GM19395 (cell line): Measurements from ENCODE around the gene JMJD1C.

Experiments
- ATAC-seq: cut with Tn5 transposase; IDR thresholded peaks from one replicate; pipeline ENCODE4 v1.9.1; 2021; ENCODE audit warnings: mild to moderate bottlenecking, moderate library complexity; ENCODE audit not compliant: unreplicated experiment

JMJD1C gene

DNA sequence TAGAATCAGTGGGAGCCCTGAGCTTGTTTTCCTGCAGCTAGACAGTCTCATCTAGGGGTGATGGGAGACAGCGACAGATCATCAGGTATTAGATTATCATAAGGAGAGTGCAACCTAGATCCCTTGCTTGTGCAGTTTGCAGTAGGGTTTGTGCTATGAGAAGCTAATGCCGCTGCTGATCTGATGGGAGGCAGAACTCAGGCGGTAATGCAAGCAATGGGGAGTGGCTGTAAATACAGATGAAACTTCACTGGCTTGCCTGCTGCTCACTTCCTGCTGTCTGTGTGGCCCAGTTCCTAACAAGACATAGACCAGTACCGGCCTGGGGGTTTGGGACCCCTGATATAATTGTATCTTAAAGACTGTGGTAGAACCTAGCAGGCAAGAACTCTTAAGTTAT, 315.0 kb downstream of the JMJD1C start:
- no peak for ATAC-seq

DNA sequence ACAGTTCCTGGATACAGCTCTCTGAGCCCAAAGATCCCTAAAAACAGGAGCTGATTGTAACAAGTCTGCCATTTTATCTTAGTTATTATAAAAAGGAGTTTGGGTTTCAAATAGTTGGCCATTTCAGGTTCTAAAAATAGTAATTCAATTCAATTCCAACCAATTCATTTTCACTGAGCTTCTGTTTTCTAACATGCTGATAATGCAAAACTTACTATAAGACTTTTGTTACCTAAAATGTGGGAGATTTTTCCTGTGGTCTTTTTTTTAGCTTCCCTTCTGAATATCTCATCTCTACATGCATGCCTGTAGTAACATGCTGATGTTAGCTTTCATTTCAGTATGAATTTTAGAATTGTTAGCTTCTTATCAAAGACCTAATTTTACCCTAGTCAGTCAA, 319.3 kb downstream of the JMJD1C start:
- ATAC-seq, result no peak

DNA sequence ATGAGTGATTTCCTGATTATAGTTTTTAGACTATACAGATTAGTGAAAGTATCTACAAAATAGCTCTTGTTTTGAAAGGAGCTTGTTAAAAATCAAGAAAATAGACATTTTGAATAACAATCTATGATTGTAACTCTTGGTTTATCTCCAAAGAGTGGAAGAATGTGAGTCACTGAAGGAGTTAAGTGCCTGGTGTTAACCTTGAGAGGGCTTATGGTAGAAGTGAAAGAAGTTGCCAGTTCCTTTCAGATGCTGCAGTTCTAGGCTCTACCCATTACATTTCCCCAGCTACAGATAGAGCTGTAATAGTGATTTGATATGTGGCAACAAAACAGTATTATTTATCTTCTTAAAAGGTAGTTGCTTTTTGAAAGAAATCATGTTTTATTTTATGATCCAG, 320.0 kb downstream of the JMJD1C start:
- no peak for ATAC-seq

DNA sequence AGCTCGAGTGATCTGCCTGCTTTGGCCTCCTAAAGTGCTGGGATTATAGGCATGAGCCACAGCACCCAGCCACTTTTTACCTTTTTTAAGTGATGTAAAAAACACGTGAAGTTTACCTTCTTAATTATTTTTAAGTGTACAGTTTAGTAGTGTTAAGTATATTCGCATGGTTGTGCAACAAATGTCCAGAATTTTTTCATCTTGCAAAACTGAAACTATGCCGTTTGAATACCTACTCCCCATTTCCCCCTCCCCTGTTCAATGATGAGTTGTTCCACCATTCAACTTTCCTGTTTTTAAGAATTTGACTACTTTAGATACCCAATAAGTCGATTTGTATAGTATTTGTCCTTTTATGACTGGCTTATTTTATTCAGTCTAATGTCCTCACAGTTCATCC, 321.8 kb downstream of the JMJD1C start:
- no peak for ATAC-seq

DNA sequence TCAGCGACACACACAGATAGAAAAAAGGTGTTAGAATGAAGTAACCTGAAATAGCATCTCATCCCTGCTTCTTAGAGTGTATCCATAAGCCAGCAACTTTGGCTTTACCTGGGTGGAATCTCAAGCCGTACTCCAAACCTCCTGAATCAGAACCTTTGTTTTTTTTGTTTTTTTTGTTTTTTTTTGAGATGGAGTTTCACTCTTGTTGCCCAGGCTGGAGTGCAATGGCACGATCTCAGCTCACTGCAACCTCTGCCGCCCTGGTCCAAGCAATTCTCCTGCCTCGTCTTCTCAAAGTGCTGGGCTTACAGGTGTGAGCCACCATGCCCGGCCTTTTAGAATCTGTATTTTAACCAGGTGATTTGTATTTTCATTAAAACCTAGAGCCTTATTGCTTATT, 323.6 kb downstream of the JMJD1C start:
- no peak for ATAC-seq

DNA sequence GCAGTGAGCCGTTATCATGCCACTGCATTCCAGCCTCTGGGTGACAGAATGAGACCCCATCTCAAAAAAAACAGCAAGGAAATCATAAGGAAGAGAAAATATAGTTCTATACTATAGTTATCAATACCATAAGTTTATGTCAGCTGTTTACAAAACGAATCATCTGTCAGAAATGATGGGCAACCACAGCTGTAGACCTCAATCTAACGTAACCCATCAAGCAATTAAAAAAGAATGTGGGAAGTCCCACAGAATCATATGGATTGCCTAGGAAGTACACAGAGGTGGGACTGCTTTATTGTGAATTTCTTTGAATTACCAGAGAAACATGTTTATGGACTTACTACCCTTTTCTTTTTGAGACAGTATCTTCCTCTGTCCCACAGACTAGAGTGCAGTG, 325.7 kb downstream of the JMJD1C start:
- no peak for ATAC-seq

DNA sequence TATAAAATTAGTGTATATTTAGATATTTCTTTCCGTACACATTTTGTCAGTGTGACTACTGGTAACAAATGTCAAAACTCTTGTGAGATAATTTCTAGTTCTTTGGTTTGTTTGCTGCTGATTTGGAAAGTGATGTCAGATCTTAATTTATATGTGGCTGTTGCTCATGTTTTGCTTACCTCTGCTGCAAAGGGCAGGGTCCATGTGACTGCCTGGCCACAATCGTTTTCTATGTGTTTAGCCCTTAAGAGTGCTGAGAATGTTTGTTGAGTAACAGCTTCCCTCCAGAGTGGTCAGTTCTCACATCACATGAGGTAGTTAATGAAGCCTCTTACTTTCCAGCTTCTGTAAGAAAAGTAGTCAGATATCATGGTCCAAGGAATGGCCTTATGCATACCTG, 328.5 kb downstream of the JMJD1C start:
- ATAC-seq, result no peak

DNA sequence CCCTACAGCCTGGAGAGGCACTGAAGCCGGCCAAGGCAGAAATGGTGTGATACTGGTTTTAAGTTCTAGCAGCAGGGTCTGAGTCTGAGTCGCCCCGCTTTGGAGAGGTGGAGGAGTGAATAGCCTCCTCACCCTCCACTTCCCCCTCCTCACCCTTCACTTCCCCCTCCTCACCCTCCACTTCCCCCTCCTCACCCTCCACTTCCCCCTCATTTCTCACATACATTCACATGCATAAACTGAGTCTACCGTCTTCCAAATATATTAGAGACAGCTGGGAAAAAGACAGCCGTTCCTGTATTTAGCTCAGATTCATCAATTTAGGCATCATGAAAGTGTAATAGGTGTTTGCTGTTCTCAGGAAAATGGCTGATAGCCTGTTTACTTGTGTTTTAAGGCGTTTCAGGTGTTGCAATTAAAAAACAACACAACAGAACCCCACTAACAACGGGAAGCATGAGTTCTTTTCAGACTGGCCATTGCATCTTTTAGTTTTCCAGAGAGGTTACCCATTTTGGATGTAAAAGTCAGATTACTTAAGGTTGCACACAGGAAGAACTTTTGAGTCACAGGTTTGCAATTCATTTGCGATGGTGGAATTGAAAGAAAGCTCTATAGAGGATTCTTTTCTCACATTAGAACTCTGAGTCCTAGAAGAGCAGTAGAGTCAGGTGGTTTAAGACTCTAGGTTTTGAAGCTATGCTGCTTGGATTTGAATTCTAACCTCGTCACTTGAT, 331.8 kb downstream of the JMJD1C start:
- ATAC-seq, result no peak

DNA sequence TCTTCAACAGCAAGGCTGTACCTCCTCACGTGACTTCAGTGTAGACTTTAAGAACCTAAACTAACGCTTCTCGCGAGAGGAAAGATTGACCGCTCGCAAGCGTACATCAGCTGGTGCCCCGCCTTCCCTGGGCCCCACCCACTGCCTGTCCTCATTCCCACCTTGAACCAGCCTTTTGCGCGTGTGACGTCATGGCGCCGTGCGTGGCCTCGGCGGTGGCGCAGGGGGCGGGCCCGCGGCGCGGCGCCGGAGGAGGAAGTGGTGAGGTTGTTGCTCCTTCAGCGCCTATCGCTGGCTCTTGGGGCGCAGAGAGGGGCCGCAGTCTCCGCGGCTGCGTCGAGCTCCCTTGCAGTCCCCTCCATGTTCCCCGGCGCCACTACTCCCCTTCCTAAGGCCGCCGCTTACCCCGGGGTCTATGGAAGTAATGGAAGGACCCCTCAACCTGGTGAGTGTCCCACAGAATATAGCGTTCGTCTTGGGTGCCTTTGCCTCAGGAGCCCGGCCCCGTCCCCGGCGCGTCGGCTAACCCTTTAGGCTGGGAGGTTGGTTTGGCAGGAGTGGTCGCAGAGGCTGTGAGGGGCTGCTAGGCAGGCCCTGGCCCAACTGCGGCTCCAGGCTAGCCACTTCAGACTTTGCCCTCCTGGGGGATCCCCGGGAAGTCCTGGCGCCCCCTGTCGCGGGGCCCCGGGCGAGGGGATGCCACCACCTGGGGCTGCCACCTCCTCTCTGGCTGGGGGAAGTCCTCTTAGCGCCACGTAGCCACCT, 332.5 kb downstream of the JMJD1C start, which contains the start of gene NRBF2:
Gene NRBF2 (plus strand): TSS at position 273 of the 765 bp plus-strand sequence. CDS start 143 bp downstream, at position 416.
- peak; percentile 97 for ATAC-seq

DNA sequence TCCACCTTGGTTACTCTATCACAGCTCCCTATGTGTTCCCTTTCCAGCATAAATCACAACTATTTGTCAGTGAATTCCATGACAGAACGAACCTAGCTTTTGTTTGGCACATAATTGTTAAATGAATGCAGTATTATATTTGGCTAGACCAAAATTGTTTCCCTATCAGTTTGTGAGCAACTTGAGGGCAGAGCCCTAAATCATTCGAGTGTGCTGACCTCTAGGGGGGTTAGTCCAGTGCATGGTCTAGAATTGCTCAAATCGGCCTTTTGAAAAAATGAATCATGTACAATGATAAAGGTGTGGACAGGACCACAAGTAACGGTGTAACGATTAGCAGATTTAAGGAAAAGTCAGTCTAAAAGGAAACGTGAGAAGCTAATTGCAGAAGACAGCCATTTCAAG, 333.1 kb downstream of the JMJD1C start:
- ATAC-seq, result no peak

DNA sequence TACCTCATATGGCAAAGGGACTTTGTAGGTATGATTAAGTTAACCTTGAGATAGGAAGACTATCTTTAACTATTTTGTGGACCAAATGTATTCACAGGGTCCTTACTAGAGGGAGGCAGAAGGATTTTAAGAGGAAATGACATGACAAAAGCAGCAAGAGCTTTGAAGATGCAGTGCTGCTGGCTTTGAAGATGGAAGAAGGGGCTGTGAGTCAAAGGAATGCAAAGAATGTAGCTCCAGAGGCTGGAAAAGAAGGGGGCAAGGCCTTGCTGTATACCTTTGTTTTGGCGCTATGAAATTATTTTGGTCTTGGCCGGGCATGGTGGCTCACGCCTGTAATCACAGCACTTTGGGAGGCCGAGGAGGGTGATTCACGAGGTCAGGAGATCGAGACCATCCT, 335.9 kb downstream of the JMJD1C start:
- ATAC-seq, result no peak

DNA sequence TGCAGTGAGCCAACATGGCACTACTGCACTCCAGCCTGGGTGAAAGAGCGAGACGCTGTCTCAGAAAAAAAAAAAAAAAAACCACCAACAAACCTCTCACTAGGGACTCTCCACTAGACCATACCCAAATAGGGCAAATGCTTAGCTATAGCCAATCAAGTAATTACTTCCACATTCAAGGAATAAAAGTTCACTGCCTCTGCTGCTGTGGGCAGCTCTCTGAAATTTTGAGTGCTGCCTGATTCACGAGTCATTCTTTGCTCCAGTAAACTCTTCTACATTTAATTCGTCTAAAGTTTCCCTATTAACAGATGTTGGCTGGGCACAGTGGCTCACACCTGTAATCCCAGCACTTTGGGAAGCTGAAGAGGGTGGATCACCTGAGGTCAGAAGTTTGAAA, 337.3 kb downstream of the JMJD1C start:
- no peak for ATAC-seq

DNA sequence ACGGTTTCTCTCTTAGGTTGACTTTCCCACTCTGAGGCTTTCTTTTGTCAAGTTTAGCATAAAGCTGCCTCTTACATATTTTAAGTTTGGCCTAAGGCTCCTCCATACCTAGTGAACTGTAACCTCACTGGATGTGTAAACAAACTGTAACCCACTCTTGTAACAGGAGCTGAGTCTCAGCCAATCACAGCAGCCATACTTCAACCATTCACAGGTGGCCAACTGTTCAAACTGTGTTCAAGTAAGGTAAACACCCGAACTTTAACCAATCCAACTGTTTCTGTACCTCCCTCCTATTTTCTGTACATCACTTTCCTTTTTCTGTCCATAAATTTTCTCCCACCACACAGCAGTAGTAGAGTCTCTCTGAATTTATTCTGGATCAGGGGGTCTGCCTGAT, 340.3 kb downstream of the JMJD1C start:
- no peak for ATAC-seq

DNA sequence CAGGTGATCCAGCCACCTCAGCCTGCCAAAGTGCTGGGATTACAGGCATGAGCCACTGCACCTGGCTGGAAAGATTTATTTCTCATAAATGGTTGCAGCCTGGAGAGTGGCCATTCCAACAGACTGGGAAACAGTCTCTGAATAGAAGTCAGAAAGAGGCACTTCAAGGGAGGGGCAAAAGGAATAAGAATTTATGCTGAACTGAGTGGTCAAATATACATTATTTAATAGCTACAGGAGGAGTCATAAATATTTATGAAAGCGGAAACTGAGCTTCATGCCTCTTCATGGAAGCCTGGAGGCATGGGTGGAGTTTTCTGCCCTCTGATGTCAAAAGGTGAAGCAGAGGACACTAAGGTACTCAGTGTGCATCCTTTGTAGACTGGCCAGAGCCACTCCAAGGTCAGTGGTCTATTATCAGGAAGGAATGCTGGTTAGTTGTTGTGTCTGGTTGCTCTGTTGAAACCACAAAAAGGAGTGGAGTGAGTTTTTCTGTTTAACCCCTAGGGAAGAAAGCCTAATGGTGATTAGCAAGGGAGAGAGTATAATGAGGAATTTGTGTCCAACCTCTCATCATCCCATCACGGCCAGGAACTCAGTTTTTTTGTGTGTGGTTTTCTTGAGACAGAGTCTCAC, 341.9 kb downstream of the JMJD1C start:
- no peak for ATAC-seq

DNA sequence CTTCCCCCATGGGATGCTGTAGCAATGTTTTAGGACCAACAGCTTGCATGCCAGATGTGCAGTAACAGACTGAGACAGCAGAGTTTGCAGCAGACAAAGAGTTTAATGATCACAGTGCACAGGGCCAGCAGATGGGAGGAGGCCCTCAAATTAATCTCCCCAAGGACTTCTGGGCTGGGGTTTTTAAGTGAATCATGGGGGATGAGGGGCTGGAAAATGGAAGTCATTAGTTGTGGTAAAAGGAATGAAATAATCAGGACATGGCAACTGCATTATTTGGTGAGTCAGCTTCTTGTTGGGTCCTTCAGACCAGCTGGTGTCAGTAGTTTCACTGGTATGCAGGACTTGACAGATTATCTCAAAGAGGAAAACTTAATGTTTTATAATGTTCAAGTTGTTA, 345.2 kb downstream of the JMJD1C start:
- ATAC-seq, result no peak

DNA sequence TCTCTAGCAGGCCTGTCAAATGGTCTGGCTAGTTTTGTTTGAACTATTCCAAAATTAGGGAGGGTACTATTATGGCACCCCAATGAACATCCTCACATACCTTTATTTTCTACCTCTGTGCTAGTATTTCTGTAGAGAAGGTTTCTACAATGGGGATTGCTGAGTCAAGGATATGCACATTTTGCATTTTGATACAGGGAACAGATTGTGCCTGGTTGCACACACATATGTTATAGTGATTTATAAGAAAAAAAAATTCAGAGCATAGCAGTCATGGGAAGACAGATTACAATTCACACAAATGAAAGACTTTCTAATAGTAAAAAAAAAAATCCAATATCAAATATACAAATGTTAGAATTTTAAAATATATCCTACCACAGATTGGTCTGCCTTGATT, 346.7 kb downstream of the JMJD1C start:
- no peak for ATAC-seq
